NCI-H526 (cell line): Measurements from ENCODE around the gene PSMG2.
A peak's percentile ranks its signal among the peaks of the same experiment; 100 is the strongest.

Experiments used
- DNase-seq, 2 experiments: peaks; one replicate each; lab custom pipeline; 2025; lab: John Stamatoyannopoulos, UW

Gene PSMG2, protein sequence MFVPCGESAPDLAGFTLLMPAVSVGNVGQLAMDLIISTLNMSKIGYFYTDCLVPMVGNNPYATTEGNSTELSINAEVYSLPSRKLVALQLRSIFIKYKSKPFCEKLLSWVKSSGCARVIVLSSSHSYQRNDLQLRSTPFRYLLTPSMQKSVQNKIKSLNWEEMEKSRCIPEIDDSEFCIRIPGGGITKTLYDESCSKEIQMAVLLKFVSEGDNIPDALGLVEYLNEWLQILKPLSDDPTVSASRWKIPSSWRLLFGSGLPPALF

DNA sequence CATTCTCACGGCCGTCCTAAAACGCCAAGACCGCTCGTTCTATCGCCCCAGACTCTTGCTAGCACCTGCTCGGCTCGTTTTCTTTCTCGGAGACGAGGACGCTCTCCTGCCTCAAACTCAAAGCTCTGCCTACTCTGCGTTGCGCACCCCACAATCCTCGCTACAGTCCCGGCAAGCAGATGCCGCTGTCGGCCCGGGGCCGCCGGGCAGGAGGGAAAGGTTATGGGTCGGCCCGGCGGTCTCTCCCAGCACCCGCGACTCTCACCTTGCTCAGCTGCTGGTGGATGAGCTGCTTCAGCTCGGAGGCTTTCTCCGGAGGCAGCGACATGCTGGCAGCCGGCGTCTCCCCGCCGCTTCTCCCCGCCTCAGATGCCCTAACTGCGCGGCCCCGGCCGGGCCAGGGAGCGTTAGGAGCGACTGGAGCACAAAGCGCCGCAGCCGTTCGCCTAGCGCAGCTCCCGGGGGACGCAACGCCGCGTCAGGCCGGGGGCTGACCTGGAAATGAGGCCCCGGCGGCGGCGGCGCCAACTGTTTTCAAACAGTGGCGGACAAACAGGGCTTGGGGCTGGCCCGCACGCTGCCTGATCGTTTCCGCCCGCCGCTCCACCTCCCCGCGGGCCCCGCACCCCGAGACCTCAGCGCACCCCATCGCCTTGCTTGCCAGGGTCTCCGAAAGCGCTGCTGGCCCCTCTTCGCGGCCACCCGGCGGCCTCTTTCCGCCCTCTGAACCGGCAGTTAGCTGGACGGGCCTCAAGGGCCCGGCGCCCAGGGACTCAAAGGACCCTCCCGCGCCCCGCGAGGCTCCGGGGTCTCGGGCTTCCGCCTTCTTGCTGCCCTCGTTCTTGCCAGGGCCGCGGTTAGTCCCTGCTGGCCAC lies at the start of gene PSMG2, which contains the start of gene CEP76:
TSS of gene PSMG2 (plus strand) at position 822 of the 875 bp plus-strand sequence. CDS start 66 bp downstream, outside the sequence.
TSS of gene CEP76 (minus strand) at position 503 of the 875 bp plus-strand sequence. CDS start at position 328, 175 bp downstream.
- peak; percentile 60 to 89 for DNase-seq

DNA sequence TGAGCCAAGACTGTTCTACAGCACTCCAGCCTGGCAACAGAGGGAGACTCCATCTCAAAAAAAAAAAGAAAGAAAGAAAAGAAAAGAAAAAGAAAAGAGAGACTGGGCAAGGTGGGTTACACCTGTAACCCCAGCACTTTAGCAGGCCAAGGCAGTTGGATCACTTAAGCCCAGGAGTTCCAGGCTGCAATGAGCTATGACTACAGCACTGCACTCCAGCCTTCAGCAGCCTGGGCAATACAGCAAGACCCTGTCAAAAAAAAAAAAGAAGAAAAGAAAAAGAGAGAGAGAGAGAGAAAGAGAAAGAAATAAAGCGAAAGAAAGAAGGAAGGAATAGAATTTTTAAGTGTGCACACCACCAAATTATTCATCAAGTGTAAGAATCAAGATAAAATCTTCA lies 47.9 kb upstream of the PSMG2 start:
- DNase-seq, result no peak

DNA sequence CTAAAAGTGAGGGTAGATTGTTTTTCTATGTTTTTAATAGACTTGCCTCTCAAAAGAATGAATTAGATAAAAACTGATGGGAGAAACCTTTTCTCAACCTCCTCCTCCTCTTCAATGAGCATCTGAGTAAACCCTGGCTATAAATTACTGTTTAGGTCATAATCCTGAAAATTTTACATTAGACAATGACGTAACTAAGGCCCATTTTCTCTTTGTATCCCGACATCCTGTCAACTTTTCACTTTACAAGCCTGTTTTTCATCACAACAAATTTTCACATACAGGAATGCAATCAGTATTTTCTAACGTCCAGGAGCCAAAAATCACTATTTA lies 46.3 kb upstream of the PSMG2 start:
- DNase-seq, result no peak

DNA sequence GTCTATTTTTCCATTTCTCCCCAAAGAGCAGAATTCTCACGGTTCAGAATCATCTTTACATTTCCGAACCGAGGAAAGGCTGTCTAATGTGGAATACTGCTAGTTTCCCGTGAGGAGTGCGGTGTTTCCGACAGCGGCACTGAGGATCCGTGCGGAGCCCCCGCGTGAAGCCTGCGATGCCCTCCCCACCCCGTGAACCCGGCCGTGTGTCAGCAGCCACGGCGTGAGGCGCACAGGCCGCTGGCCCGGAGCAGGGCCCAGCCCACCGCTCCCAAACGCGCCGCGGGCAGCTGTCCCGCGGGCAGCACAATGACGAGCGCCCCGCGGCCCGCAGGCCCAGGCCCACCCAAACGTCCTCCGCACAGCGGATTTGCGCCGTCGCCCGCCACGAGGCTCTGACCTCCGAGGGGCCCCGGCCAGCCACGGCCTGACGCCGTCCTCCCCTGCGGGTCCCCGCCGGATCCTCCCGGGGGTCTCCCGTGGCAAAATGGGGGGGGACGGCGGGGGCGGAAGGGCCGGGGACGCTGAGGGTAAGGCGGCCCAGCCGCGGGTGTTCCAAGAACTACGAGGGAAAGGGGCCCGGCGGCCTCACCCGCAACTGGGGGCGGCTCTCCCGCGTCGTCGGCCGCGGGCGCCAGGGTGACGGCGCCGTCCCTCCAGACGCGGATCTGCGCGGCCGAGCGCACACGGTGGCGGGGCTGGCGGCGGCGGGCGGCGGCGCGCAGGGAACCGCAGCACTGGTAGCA lies 45.7 kb upstream of the PSMG2 start:
- DNase-seq, result peak in 1 of 2 experiments; percentile 49

DNA sequence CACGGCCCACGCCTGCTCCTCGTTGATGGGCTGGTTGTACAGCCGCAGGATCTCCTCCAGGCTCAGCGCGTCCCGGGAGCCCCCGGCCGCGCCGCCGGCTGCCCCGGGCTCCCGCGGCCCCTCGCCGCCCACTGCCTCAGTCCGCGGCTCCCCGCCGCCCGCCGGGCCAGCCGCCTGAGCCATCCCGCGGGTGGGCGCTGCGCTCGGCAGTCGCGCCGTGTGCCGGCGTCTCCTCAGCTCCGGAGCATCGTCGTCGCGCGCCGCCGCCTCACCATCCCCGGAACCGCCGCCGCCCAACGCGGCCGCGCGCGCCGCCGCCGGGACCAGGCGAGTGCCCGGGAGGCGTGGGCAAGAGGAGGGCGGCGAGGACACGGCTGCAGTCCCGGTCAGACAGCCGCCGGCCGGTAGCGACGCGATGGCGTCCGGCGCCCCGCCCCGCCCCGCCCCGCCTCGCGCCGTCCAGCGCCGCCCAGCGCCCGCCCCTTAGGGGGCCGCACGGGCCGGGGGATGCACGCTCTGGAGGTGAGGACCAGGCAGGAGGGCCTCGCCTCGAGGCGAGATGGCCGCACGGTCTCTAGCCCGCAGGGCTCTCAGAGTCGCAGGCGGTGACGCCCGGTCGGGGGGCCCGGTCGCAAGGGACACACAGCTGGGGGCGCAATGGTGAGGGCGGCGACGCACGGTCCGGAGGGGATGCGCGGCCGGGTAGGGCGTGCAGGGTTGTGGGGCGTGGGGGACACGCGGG lies 45.0 kb upstream of the PSMG2 start, which contains the start of gene SPIRE1:
TSS of gene SPIRE1 (minus strand) at position 424 of the 742 bp plus-strand sequence. CDS start at position 183, 241 bp downstream.
- peak in 1 of 2 experiments; percentile 72 for DNase-seq

DNA sequence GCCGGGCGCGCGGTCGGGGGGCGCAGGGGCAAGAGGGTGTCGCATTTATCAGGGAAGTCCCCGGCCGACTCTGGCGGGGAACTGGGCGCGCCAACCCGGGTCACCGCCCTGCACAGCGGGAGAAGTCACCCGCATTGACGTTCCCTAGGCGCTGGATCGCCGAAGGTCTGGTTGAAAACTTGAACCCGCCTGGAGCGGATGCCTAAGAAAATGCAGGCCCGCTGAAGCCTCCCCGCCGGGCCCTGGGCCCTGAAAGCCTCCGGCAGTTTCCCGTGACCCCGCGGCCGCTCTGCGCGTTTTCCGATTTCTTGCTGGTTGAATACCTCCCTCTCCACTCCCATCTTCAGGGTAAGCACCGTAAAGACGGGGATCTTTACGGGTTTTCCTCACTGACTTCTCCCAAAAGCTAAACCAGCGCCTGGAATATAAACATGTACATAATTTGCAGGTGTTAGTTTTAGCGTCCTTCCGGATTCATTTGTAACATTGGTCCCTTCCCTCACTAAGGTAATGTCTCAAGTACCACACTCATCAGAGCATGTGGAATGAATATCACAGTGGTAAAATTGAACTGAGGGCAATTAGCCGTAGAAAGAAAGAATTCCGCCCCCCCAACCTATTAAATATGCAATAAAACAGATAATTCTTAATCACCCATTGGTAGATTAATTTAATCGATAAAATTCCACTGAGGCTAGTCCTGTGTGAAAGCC lies 44.3 kb upstream of the PSMG2 start:
- peak; percentile 16 to 60 for DNase-seq

DNA sequence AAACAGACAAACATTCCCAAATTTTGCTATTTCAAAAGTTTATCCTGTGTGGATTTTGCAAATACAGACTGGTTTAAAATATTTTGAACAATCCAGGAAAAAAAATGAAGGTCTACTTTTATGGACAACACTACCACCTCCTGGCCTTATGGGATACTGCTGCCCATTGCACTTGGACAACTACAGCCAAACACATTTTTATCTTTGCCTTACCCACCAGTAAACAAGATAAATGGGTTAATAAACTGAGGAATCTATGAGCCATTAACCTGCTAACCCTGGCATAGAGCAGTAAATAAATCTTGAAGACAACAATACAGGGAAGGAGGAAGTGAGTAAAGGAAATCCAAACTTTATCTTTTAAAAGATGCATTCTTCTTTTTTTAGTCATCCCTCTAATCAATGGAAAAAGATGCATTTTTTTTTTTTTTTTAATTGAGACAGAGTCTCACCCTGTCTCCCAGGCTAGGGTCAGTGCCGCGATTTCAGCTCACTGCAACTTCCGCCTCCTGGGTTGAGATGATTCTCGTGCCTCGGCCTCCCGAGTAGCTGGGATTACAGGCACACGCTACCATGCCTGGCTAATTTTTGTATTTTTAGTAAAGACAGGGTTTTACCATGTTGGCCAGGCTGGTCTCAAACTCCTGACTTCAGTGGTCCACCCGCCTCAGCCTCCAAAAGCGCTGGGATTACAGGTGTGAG lies 42.8 kb upstream of the PSMG2 start:
- peak; percentile 4 to 52 for DNase-seq

DNA sequence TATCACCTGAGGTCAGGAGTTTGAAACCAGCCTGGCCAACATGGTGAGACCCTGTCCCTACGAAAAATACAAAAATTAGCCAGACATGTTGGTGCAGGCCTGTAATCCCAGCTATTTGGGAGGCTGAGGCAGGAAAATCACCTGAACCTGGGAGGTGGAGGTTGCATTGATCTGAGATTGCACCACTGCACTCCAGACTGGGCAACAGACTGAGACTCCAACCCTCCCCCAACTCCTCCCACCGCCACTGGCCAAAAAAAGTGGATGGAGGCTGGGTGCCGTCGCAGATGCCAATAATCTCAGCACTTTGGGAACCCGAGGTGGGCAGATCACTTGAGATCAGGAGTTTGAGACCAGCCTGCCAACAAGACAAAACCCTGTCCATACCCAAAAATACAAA lies 34.8 kb upstream of the PSMG2 start:
- no peak for DNase-seq

DNA sequence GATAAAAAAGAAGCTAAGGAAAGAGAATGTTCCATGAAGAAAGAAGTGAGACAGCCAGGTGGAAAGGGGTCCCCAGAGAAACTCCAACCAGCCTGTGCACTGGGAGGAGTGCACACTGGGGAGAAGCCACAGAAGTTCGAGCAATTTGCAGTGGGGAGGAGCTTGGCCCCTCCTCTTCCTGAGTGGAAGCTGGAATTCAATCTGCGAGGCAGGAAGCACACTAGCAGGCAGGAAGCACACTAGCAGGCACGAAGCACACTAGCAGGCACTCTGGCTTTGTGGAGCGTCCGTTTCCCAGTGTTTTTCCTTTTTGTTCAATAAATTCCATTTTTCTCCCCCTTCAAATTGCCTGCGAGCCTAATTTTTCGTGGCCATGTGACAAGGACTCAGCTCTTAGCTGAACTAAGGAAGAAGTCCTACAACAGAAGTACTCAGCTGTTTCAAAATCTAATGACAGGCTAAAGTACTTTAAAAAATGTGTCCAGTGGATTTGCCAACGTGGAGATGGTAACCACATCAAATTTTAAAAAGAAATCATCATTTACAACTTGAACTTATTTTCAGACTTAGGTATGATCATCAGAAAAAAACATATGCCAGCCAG lies 23.6 kb upstream of the PSMG2 start:
- DNase-seq, result no peak

DNA sequence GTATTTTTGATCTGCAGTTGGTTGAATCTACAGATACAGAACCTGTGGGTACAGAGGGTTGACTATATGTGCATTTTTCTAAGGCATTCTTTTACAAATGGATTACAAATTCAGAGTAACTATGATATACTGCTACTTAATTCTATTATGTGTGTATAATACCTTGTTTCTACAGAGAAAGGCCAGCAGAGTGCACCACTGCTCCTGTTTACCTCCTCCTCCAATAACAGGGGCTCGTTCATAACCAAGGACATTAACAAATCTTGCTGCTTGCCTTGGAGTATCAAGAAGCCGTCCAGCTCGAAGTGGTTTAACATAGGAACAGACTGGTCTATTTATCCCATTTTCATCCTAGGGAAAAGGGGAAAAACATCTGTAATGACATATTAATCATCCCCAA lies 16.7 kb upstream of the PSMG2 start:
- peak in 1 of 2 experiments; percentile 7 for DNase-seq

DNA sequence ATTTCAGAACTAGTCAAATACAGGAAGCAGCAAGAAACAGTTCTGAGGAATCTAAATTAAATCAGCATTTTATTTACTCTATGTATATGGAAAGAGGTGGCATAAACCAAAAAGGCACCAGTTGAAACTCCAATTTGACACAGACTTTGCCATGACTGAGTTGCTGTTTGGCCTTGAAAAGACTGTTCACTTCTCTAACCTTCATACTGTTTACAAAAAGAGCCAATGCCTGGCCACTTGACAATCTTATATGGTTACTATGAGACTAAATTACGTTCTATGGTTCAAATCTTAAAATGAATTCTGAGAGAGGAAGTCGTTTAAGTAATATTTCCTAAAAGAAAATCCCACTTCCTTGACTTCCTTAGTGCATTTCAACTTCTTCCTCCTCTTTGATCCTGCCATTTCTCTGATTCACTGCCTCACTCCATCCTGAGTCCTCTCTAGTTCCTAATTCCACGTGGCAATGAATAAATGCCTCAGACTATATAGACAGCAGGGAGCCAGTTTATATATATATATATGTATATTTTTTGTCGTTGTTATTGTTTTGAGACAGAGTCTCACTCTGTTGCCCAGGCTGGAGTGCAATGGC lies 13.5 kb upstream of the PSMG2 start:
- no peak for DNase-seq

DNA sequence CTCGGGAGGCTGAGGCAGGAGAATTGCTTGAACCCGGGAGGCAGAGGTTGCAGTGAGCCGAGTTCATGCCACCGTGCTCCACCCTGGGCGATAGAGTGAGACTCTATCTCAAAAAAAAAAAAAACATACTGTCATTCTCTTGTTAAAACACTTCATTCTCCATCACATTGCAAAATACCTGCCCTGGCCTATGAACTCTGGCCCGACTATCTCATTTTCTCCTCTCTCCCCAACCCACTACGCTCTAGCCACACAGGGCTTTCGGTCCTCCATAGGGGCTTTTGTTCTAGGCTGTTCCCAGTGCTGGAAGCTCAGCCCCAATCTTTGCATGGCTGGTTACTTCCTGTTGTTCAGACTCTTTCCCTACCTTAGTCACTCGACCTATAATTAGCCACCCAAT lies 10.6 kb upstream of the PSMG2 start:
- DNase-seq, result no peak

DNA sequence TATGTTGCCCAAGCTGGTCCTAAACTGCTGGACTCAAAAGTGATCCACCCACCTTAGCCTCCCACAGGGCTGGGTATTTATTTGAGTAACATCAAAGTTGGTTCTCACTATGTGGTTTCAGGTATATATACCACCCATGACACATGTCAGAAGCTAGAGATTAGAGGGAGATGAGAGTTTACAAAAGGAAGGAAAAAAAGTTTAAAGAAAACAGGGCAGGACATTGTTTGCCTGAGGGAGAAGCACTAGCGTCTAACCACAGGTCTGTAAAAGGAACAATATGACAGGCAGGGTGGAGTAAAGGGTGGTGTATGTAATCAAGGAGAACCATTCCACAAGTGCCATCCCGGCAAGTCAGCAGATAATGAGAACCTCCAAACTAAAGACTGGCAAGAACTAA lies 8.8 kb upstream of the PSMG2 start:
- no peak for DNase-seq

DNA sequence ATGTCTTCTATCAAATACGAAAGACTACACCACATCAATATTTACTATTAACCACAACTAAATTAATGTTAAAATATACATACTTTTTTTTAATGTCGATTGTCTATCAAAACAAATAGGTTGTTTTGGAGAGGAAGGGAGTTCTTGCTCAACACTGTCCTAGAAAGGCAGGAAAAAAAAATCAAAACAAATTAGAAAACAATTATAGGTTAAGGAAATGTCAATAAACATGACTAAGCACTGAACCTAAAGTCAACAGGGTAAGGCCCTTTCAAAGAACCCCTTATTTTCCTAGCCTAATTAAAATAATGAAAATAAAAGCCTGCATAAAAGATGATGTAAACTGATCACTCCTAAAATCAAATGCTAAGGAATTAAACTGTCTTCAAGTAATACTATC lies 3.1 kb upstream of the PSMG2 start:
- DNase-seq, result no peak

DNA sequence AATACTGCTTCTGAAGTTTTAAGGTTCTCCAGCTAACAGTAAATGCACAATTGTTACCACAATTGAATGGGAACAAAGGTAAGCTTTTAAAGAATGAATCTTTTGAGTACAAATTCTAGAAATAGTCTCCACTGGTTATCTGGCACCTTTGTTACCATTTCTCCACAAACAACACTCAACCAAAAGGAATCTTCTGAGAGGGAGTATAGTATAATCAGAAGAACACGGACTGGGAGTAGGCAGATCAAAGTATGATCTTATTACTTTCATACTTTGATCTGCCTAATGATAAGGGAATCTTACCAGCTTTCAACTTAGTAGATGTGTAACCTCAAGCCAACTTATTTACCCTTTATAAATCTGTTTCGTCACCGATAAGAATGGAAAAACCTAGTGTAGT lies 1.7 kb upstream of the PSMG2 start:
- no peak for DNase-seq

DNA sequence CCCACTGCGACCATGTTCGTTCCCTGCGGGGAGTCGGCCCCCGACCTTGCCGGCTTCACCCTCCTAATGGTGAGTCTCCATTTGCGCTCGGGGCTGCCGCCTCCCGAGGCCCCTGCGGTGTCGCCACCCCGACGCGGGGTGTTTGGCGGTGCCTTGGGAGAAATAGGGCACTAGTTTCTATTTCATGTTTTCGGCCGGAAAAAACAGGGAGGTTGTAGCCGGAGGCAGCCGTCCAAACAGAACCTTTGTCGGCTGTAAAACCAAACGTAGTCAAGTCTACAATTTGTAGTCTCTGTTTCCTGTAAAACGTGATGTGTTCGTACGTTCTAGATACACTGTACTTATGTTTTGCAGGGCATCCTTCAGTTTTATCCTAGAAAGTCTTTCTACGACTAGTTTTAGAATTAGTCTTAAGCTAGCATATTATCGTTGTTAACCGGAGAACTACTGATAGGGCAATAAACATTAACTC lies 290 bp downstream of the PSMG2 start:
- no peak for DNase-seq

DNA sequence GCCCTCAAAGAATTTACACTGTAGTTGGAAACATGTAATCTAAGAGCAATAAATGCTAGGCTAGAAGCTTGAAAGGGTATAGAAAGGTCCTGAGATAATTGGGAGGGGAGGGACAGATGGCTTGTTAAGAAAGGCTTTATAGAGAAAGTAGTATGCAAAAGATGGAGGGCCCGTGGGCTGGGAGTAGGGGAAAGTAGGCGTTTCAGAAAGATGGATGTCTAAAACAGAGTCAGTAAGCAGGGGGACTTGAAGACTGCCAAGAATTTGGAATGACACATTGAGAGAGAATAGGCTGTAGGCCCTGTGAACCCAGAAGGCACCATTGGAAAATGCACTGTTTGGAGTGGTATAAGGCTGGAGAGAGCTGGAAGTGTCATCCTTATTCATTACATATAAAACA lies 822 bp downstream of the PSMG2 start:
- DNase-seq, result peak in 1 of 2 experiments; percentile 11

DNA sequence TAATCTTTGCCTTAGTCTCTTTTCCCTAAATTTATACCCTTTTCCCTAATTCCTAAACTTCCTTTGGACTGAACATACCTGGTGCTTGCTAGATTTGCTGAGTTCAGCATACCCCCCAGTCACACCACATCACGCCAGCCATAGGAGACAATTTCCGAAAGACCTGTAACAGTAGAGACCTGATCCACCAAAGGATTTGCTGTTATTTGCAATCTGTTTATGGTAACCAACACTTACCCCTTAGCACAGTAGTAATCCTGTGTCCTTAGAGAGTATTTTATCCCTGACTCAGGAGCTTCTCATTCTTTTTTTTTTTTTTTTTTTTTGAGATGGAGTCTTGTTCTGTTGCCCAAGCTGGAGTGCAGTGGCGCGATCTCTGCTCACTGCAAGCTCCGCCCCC lies 8.6 kb downstream of the PSMG2 start:
- DNase-seq, result no peak

DNA sequence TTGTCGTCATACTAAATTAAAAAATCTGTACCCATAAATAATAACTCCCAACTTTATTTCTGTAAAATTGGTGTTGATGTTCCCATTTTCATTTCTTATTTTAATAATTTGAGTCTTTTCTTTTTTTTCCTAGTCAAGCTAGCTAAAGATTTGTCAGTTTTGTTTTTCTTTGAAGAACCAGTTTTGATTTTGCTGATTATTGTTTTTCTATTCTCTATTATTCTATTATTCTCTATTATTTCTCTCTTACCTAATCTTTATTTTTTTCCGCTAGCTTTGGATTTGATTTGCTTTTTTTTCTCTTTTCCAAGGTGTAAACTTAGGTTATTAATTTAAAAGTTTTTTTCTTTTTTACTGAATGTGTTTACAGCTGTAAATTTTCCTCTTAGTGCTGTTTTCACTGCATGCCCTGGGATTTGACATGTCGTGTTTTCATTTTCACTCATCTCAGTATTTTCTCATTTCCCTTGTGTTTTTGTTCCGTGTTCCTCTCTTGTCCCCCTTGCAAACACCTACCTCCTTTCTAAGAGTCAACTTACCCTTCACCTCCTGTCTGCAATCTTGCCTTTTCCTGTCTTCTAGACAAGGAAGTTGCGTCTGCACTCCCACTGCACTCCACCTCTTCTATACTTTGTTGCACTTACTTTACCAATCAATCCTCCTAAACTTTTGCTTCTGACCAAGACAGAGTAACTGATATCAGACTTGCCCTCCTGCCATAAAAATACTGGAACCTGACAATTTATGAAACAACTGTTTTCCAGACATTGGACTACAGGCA lies 18.8 kb downstream of the PSMG2 start:
- DNase-seq, result no peak
